Thyroid gland (tissue), 4 donors: Measurements from ENCODE around the gene KPTN.
A peak's percentile ranks its signal among the peaks of the same experiment; 100 is the strongest.

Experiments used
- CTCF ChIP-seq, 6 experiments: fragments of 200-600 bp in 3 of 6; fragments of 450-650 bp in 3 of 6; sonication (generic) in 3 of 6; IDR thresholded peaks; one replicate each; pipeline ENCODE4 v1.5.1; 2016 to 2019; ENCODE audit warnings: antibody characterized with exemption in 6 of 6, mild to moderate bottlenecking in 2 of 6, inconsistent platforms in 1 of 6, moderate library complexity in 1 of 6
- POLR2A ChIP-seq, 2 donors: fragments of 450-650 bp; IDR thresholded peaks; one replicate each; pipeline ENCODE4 v1.6.1; 2017; ENCODE audit warnings: antibody characterized with exemption in 2 of 2, mild to moderate bottlenecking in 2 of 2, moderate library complexity in 1 of 2

GRCh38 chr19:47509973-47510372 lies 26.0 kb upstream of the KPTN start:
- TF ChIP-seq POLR2A (IDR thresholded peaks at IDR 0.05) = peak in 1 of 2 donors; percentile 20
- TF ChIP-seq CTCF (IDR thresholded peaks at IDR 0.05) = no peak
